HL-60/S4 treated with phorbol 12-myristate 13-acetate at 8.2 ng/mL for 4 days and 3 days (cell line): ENCODE measurements around the gene ABCB10.
"Not testable (repeated sequence)": the region's sequence is repeated elsewhere in the genome, so short reads cannot be mapped to it uniquely, and the experiment has no call there.

Source experiments
- in situ Hi-C: fragments of 300-500 bp; cut with MboI; formaldehyde crosslinking; loops from 2 replicates; pipeline ENCODE4 v1.15.0; 2022; ENCODE audit warnings: low sequenced_read_pairs

Gene ABCB10

DNA sequence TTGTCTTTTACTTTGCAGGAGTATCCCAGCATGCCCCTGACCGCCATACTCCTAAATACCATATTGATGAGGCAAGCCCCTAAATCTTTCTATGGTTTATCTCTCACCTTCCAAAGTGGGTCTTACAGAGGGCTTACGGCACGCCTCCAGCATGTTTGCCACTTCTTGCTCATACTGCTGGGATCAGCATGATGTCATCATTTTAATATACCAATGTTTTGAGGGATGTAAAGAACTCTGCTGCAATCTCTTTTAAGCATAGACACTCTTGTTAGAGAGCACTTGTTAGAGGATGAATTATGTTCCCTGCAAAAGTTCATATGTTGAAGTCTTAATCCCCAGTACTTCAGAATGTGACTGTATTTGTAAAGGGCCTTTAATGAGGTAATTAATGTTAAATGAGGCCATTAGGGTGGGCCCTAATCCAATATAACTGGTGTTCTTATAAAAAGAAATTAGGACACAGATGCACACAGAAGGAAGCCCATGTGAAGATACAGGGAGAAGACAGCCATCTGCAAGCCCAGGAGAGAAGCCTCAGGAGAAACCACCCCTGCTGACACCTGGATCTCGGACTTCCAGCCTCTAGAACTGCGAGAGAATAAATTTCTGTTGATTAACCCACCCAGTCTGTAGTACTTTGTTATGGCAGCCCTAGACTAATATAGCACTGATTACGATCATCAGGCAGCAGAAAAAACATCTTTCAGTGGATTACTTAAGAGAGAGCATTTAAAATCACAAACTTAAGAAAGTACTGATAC, 16.4 kb upstream of the ABCB10 start:
- in situ Hi-C loops = no loop called here

DNA sequence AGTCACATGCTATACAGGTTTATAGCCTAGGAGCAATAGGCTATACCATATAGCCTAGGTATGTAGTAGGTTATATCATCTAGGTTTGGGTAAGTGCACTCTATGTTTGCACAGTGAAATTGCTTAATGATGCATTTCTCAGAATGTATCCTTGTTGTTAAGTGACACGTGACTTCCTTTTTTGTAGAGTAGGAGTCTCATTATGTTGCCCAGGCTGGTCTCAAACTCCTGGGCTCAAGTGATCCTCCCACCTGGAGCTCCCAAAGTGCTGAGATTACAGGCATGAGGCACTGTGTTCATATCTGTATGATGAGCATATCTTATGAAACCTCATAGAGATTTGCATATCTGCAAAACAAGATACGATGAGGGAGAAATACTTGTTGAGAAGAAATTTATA, 13.8 kb upstream of the ABCB10 start:
- in situ Hi-C loops = no loop called here

DNA sequence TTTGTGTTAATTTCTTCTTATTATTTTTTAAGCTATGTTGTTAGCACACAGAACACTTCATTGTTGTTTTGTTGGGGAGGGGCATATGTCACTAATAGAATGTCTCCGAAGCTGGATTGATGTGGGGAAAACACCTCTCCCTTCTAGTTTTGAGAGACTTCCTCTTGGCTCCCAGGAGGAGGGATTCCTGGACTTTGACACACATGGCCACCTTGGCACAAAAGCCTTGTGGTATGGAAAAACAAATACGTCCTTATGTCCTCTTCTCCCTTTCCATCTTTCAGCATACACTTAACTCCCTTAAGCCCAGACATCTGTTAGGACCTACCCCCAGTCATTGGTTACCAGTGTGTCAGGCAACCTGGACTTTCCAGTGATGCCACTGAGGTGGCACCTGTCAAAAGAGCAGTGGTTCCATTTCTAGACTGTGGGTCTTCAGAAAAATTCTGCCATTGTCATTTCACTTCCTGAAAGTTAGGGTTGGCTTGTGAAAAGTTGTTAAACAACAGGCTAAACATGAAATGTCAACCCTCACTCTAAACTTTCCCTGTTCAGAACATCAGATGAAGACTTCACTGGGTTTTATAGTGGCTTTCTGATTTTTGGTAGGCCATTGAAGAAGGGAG, 12.5 kb upstream of the ABCB10 start:
- in situ Hi-C loops = no loop called here

DNA sequence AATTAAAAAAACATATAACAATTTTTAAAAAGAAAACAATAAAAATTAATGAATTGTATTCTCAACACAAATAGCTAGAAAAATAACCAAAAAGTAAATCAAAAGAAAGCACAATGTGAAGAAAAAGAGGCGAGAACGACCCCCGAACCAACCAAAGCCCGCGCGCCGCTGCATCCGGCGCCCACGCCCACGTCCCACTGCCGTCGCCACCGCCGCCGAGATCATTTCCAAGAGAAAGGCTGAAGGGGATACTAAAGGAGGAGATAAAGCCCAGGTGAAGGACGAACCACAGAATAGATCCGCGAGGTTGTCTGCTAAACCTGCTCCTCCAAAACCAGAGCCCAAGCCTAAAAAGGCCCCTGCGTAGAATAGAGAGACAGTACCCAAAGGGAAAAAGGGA, 11.8 kb upstream of the ABCB10 start:
- in situ Hi-C loops = no loop called here

DNA sequence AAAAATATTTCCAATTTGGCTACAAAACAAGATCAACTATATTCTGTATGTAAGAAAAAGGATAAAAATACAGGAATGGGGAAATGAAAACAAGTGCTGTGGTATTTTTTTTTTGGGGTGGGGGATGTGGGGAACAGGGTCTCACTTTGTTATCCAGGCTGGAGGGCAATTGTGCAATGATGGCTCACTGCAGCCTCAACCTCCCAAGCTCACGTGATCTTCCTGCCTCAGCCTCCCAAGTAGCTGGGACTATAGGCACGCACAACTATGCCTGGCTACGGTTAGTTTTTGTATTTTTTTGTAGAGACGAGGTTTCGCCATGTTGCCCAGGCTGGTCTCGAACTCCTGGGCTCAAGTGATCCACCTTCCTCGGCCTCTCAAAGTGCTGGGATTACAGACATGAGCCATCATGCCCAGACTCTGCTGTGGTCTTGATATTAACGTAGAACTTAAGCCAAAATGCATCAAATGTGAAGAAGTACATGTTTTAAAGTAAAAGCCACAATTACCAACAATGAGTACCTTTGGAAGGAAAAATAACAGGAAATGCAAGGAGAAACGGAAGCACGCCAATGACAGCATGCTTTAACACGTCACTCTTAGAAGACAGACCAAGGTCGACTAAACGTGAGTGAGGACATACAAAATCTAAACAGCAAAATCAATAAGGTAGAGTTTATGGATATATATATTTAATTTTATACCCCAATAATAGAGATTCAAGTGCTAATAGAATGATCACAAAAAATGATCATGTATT, 8.8 kb upstream of the ABCB10 start:
- in situ Hi-C loops = no loop called here

DNA sequence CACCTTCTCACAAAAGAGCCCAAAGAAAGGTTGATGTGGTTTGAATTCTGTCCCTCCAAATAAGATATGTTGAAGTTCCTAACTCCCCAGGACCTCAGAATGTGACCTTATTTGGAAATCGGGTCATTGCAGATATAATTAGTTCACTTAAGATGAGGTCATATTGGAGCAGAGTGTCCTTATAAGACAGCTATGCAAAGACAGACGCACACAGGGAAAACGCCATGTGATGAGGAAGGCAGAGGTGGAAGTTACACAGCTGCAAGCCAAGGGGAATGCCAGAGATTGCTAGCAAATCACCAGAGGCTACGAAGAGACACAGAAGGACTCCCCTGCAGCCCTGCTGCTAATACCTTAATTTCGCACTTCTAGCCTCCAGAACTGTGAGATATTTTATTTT, 5.2 kb upstream of the ABCB10 start:
- in situ Hi-C loops = no loop called here

DNA sequence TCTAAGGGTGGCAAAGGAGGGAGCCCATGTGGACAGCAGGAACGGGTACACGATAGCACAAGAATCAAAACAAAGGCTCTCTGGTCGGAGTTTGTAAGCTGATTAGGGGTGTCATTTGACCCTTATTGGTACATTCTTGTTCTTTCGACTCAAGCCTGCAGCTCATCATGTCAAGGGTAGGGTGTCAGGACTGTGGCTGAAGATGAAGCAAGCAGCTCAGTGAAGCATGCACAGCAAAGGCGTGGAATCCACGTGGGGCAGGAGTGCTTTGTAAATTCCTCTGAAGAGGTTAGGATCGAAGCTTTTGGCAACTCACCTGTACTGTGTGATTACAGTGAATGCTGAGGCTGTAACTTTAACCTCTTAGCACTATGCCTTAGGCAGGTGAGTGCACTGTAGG, 4.7 kb upstream of the ABCB10 start:
- in situ Hi-C loops = no loop called here

DNA sequence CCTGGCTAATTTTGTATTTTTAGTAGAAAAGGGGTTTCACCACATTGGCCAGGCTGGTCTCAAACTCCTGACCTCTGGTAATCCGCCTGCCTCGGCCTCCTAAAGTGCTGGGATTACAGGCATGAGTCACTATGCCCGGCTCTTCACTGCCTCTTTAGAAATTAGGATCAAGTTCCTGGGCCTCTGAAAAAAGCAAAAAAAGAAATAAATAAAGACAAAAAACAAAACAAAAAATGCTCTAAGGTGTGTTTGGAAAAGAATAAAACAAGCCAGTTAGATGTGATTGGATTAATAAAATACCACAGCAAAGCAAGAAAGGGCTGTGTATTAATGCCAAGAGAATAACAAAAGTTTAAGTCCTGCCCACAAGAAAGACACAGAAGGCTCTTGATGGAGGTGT, 4.2 kb upstream of the ABCB10 start:
- in situ Hi-C loops = no loop called here

DNA sequence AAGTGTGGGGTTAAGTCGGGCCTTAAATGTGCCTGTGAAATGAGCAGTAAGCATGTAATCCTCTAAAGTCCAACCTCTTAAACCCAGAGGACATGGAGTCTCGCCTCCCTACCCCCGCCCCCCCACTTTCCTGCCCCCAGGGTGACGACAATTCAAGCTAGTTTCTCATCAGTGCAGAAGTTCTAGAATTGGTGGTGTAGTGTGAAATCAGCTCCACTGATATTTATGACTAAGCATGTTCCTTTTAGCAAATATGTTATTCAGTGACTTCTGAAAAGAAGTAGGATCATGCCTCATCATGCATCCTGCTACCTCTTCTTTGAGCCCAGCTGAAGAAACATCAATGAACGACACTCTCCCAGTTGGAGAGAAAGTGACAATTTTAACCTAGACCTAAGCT, 2.6 kb upstream of the ABCB10 start:
- in situ Hi-C loops = no loop called here

DNA sequence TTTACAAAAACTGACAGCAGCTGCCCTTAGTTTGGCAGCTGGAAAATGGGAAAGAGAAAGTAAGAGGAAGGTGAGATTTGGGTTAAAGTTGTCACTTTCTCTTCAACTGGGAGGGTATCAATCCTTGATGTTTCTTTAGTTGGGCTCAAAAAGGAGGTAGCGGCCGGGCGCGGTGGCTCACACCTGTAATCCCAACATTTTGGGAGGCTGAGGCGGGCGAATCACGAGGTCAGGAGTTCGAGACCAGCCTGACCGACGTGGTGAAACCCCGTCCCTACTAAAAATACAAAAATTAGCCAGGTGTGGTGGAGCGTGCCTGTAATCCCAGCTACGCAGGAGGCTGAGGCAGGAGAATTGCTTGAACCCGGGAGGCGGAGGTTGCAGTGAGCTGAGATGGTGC, 1.6 kb upstream of the ABCB10 start:
- in situ Hi-C loops = not testable (repeated sequence)

DNA sequence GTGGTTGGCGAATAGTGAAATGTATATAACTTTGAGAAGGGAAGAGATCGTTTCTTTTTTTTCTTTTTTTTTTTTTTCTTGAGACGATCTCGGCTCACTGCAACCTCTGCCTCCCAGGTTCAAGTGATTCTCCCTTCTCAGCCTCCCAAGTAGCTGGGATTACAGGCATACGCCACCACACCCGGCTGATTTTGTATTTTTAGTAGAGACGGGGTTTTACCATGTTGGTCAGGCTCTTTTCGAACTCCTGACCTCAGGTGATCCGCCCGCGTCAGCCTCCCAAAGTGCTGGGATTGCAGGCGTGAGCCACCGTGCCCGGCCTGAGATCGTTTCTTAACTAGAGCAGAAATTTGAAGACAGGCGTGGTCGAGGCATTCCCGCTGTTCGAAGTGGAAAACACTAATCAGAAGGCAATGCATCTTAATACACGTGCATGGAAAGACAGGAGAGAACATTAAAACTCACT, 862 bp upstream of the ABCB10 start:
- in situ Hi-C loops = not testable (repeated sequence)

DNA sequence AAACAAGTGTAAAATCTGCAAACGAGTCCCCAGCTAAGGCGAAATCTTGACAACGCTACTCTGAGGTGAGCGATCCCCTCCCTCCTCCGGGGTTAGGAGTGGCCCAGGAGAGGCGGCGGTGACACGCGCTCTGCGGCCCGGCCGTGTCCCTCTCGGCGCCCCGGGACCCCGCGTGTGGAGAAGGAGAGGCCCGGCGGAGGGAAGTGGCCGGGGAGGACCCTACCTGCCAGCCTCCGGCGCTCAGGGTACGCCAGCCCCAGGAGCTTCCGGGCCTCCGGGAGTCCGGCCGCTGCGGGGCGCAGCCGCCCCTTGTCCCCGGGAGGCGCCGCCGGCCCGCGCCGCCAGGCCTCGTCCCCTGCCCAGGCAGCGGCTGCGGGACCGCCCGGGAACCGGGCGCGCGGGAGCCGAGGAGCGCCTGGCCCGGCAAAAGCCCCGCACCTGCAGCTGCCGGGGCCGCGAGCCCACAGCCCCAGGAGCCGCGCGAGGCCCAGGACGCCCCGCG, 543 bp downstream of the ABCB10 start:
- in situ Hi-C loops = no loop called here

DNA sequence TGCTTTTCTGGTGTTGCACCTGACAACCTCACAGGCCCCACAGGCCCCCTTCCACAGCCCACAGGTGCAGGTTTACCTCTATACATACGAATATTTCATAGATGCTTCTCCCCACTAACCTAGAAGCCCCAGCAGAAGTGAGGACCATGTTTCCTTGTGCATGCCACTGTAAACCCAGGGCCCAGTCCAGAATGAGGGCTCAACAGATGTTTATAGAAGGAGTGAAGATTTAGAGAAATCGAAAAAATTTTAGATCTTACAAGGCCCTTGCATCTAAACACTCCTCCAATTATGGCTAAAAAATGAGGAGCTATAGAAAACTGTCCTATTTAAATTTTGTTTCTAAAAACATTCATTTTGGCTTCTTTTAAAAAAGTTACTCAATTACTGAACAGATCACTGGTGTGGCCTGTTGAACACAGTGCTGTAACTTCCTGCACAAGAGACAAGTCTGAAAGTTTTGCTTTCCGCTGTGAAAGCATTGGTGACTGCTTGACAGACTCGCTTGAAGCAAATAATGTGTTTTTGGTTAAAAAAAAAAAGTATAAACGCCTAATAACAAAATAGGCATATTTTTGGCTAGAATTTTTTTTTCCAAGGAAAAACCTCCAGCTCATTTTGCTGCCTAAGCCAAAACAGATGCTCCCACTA, 1.2 kb downstream of the ABCB10 start:
- in situ Hi-C loops = no loop called here

DNA sequence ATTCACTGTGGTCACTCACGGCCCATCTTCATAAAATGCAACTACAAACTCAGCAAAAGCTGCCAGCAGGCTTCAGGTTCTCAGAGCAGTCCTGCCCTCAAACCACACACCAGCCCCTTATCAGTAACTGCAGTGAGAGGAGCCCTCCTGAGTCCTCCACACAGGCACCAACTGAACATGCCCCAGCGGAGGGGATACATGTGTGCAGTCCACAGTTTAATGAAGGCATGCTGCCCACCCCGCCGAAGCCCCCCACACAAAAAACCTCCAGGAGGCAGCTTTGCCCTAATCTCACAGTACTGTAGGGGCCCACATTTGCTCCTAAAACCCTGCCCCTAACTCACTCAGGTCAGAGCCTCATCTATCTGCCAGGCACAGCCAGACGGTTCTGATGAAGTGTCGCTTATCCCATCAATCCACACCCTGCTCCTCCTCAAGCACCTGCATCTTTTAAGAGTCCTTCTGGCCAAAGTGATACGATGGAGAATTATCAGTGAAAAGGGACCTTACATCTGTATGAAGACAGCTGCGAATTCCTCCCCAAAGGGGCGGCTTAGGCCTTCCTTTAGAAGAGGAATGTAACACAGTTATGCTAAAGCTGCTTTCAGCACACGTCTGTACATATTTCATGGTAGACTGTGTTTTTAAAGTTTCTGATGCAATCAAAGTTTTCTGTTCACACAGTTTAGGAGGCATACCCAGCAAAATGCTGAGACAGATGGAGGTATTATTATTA, 3.5 kb downstream of the ABCB10 start:
- in situ Hi-C loops = no loop called here

DNA sequence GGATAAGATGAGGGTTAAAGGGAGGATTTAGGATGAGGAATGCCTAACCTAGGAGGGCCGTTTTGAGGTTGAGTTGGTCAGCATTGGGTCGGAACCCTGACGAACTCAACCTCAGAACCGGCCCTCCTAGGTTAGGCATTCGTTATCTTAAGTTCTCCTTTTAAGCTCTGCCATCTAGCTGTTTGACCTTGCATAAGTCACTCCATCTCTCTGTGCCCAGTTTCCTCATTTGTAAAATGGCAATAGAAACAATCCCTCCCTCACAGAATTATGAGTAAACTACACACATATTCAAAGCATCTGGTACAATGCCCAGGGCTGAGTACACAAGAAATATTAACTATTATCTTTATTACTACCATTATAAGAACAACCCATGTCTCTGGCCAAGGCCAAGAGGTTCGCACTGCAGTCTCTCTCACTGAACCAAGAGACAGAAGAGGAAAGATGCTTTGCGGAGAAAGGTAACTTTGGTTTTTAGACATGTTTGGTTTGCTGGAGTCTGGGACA, 4.8 kb downstream of the ABCB10 start:
- in situ Hi-C loops = no loop called here

DNA sequence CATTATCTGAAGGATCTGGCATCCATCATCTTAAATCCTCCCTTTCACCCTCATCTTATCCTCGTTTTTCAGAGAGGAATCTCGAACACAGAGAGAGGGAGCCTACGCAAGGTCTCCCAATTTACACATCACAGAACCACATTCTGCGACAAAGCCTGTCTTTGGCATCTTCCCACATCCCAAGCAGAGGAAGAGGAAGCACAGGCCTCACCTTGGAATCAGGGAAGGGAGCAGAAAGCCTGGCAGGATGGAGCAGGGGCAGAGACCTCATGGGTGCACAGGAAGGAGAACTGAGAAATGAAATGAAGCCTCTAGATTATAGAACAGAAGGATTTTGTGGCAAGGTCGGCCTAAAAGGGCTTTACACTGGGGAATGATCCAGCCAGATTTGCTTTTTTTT, 5.8 kb downstream of the ABCB10 start:
- in situ Hi-C loops = no loop called here

DNA sequence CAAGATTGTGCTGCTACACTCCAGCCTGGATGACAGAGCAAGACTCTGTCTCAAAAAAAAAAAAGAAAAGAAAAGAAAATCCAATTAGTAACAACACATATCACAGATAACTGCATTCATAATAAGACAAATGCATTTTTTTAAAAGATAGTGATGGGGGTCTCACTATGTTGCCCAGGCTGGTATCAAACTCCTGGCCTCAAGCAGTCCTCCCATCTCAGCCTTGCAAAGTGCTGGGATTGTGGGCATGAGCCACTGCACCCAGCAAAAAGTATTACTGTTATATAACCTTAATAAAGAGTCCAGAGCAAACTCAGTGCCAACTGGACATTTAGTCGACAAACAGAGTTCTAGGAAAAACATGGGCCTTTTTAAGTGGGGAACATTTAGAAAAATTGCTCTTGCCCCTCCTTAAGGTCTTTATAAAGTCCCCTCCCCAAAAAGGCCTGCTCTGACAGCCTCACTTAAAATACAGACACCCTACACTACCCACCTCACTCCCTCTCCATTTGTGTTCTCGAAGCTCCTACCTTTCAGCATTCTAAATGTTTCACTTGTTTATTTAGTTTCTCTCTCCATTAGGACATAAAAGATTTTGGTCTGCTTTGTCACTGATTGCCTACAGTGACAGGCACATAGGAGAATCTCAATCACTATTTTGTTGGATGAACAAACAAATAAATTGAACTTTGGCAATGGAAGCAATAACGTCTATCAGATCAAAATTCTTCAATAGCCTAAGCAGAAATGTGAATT, 7.5 kb downstream of the ABCB10 start:
- in situ Hi-C loops = no loop called here

DNA sequence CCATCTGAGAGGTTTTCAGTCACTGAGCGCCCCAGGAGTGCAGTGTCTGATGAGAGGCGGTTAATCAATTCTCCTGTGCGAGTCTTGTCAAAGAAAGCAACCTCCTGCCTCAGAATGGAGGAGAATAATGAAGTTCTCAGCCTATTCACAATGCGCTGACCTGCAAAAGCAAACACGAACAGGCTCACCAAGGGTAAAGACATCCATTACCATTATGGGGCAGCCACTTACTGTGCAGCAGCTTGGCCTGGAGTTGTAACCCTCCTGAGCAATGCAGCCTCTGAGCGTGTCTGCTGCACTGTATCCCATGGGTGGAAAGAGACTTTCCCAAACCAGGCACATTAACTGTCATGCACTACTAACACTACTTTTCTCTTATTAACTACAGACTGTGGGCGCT, 11.0 kb downstream of the ABCB10 start:
- in situ Hi-C loops = no loop called here

DNA sequence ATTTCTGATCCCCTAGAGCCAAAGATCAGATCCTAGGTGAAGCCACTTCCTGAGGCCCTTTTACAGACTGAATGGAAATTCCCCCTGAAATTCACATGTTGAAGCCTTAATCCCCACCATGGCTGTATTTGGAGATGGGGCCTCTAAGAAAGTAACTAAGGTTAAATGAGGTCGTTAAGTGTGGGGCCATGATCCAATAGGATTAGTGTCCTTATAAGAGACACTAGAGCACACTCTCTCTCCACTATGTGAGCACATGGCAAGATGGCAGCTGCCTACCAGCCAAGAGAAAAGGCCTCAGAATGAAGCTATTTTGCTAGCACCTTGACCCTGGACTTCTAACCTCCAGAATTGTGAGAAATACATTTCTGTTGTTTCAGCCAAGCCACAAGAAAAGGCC, 13.9 kb downstream of the ABCB10 start:
- in situ Hi-C loops = no loop called here
